ENCODE results near the gene TM4SF5.

TM4SF5 gene

DNA sequence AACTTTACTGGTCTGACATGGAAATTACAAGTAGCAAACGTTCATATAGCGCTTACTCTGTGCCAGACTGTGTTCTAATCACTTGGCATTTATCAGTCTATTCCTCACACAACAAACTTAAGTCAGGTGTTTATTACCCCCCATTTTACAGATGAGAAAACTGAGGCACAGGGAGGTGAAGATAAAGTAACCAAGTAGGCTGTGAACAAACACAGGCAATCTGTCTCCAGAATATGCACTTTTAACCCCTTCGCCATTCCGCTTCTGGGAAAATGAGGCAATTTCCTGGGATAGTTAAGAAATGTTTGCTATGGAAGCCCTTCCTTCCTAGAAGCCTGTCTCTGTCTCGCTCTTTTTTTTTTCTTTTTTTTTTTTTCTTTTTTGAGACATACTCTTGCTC is 19.8 kb upstream of the TM4SF5 start:
- Histone ChIP-seq H4K20me1 (ENCODE audit: low read depth, low read length) (no peaks in the 10 kb centered on the region), H3K9ac (ENCODE audit: low read length) (no peak overlapping the region), H3F3A (ENCODE audit: insufficient read depth) (no peaks in the 10 kb centered on the region), H3K9me3 (ENCODE audit: insufficient read depth, low read length) (no peaks in the 10 kb centered on the region), H3K4me2 (ENCODE audit: low read depth, low read length, poor library complexity, severe bottlenecking) (no peak overlapping the region), H2AFZ (ENCODE audit: low read depth, low read length, severe bottlenecking) (no peak overlapping the region), H3K36me3 (ENCODE audit: low read length) (no peaks in the 10 kb centered on the region), H3K79me2 (ENCODE audit: insufficient read depth, low read length) (no peaks in the 10 kb centered on the region), H3K4me3 (ENCODE audit: insufficient read depth, low read length, poor library complexity, severe bottlenecking) (no peak overlapping the region), H3K27me3 (ENCODE audit: low read length) (no peaks in the 10 kb centered on the region), H3K27ac (ENCODE audit: low read depth, low read length) (no peak overlapping the region), H3K9me2 (replicated peaks; ENCODE audit: insufficient read depth, low read length) (no peaks in the 10 kb centered on the region)
- TF ChIP-seq CTCF (IDR thresholded peaks at IDR 0.05; ENCODE audit: insufficient read depth, low read length, poor library complexity, severe bottlenecking): no peak
- TF ChIP-seq EZH2phosphoT487 (conservative IDR thresholded peaks at IDR 0.05; ENCODE audit: low read length): no peak

GRCh38 chr17:4753392-4753791 is 18.3 kb upstream of the TM4SF5 start:
- Histone ChIP-seq H3K79me2 (ENCODE audit: insufficient read depth, low read length) (no peaks in the 10 kb centered on the region), H2AFZ (ENCODE audit: low read depth, low read length, severe bottlenecking) (no peak overlapping the region), H3F3A (ENCODE audit: insufficient read depth) (no peaks in the 10 kb centered on the region), H3K27me3 (ENCODE audit: low read length) (no peaks in the 10 kb centered on the region), H3K9ac (ENCODE audit: low read length) (no peak overlapping the region), H3K9me2 (replicated peaks; ENCODE audit: insufficient read depth, low read length) (no peaks in the 10 kb centered on the region), H4K20me1 (ENCODE audit: low read depth, low read length) (no peaks in the 10 kb centered on the region), H3K4me2 (ENCODE audit: low read depth, low read length, poor library complexity, severe bottlenecking) (no peak overlapping the region), H3K36me3 (ENCODE audit: low read length) (no peaks in the 10 kb centered on the region), H3K9me3 (ENCODE audit: insufficient read depth, low read length) (no peaks in the 10 kb centered on the region), H3K27ac (ENCODE audit: low read depth, low read length) (no peak overlapping the region), H3K4me3 (ENCODE audit: insufficient read depth, low read length, poor library complexity, severe bottlenecking) (no peak overlapping the region)
- TF ChIP-seq CTCF (IDR thresholded peaks at IDR 0.05; ENCODE audit: insufficient read depth, low read length, poor library complexity, severe bottlenecking): no peak

GRCh38 chr17:4759776-4760236 is 11.9 kb upstream of the TM4SF5 start:
- H3K9ac ChIP-seq (ENCODE audit: low read length): no peak overlapping the region
- no peaks in the 10 kb centered on the region for H4K20me1 ChIP-seq (ENCODE audit: low read depth, low read length)
- no peak overlapping the region for H3K4me3 ChIP-seq (ENCODE audit: insufficient read depth, low read length, poor library complexity, severe bottlenecking)
- H3K27me3 ChIP-seq (ENCODE audit: low read length): no peaks in the 10 kb centered on the region
- TF ChIP-seq CTCF (IDR thresholded peaks at IDR 0.05; ENCODE audit: insufficient read depth, low read length, poor library complexity, severe bottlenecking): no peak
- TF ChIP-seq EZH2phosphoT487 (conservative IDR thresholded peaks at IDR 0.05; ENCODE audit: low read length): no peak
- H3K4me2 ChIP-seq (ENCODE audit: low read depth, low read length, poor library complexity, severe bottlenecking): no peak overlapping the region
- H3K79me2 ChIP-seq (ENCODE audit: insufficient read depth, low read length): no peaks in the 10 kb centered on the region
- H3K9me3 ChIP-seq (ENCODE audit: insufficient read depth, low read length): no peaks in the 10 kb centered on the region
- no peak overlapping the region for H3K27ac ChIP-seq (ENCODE audit: low read depth, low read length)
- H3K9me2 ChIP-seq (replicated peaks; ENCODE audit: insufficient read depth, low read length): no peaks in the 10 kb centered on the region
- no peaks in the 10 kb centered on the region for H3K36me3 ChIP-seq (ENCODE audit: low read length)
- H3F3A ChIP-seq (ENCODE audit: insufficient read depth): no peaks in the 10 kb centered on the region
- H2AFZ ChIP-seq (ENCODE audit: low read depth, low read length, severe bottlenecking): no peak overlapping the region

DNA sequence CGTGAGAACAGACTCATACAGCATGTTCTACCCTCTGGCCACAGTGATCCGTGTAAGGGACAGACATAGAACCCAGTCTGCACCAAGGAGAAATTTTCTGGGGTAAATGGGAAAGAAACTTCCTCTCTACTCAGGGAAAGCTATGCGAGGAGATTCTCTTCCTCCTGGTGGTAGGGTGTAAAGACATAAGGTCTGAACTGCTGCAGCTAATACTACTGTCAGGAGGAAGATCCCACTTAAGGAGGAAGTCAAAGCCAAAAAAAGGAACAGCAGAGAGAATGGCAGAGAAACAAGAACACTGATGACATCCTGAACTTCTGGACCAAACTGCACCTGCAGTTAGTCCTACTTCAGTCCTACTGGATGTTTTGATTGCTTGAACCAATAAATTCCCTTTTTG is 7.1 kb upstream of the TM4SF5 start:
- H3K9ac ChIP-seq (ENCODE audit: low read length): no peak overlapping the region
- TF ChIP-seq CTCF (IDR thresholded peaks at IDR 0.05; ENCODE audit: insufficient read depth, low read length, poor library complexity, severe bottlenecking) (no peak), EZH2phosphoT487 (conservative IDR thresholded peaks at IDR 0.05; ENCODE audit: low read length) (no peak)
- no peaks in the 10 kb centered on the region for H3K27me3 ChIP-seq (ENCODE audit: low read length)
- H3K9me2 ChIP-seq (replicated peaks; ENCODE audit: insufficient read depth, low read length): no peaks in the 10 kb centered on the region
- H3K4me3 ChIP-seq (ENCODE audit: insufficient read depth, low read length, poor library complexity, severe bottlenecking): no peak overlapping the region
- no peak overlapping the region for H2AFZ ChIP-seq (ENCODE audit: low read depth, low read length, severe bottlenecking)
- no peak overlapping the region for H3K4me2 ChIP-seq (ENCODE audit: low read depth, low read length, poor library complexity, severe bottlenecking)
- no peaks in the 10 kb centered on the region for H3K79me2 ChIP-seq (ENCODE audit: insufficient read depth, low read length)
- no peaks in the 10 kb centered on the region for H3K36me3 ChIP-seq (ENCODE audit: low read length)
- H3K9me3 ChIP-seq (ENCODE audit: insufficient read depth, low read length): no peaks in the 10 kb centered on the region
- no peaks in the 10 kb centered on the region for H3F3A ChIP-seq (ENCODE audit: insufficient read depth)
- H3K27ac ChIP-seq (ENCODE audit: low read depth, low read length): no peak overlapping the region
- H4K20me1 ChIP-seq (ENCODE audit: low read depth, low read length): no peaks in the 10 kb centered on the region
